CD4-positive, alpha-beta T cell treated with Interleukin-17A for 1 hour (primary cell): Measurements from ENCODE around the gene USP47.

Experiments
- DNase-seq: peaks from one replicate; pipeline ENCODE4 v3.0.0-alpha.2; 2020

USP47 gene, protein sequence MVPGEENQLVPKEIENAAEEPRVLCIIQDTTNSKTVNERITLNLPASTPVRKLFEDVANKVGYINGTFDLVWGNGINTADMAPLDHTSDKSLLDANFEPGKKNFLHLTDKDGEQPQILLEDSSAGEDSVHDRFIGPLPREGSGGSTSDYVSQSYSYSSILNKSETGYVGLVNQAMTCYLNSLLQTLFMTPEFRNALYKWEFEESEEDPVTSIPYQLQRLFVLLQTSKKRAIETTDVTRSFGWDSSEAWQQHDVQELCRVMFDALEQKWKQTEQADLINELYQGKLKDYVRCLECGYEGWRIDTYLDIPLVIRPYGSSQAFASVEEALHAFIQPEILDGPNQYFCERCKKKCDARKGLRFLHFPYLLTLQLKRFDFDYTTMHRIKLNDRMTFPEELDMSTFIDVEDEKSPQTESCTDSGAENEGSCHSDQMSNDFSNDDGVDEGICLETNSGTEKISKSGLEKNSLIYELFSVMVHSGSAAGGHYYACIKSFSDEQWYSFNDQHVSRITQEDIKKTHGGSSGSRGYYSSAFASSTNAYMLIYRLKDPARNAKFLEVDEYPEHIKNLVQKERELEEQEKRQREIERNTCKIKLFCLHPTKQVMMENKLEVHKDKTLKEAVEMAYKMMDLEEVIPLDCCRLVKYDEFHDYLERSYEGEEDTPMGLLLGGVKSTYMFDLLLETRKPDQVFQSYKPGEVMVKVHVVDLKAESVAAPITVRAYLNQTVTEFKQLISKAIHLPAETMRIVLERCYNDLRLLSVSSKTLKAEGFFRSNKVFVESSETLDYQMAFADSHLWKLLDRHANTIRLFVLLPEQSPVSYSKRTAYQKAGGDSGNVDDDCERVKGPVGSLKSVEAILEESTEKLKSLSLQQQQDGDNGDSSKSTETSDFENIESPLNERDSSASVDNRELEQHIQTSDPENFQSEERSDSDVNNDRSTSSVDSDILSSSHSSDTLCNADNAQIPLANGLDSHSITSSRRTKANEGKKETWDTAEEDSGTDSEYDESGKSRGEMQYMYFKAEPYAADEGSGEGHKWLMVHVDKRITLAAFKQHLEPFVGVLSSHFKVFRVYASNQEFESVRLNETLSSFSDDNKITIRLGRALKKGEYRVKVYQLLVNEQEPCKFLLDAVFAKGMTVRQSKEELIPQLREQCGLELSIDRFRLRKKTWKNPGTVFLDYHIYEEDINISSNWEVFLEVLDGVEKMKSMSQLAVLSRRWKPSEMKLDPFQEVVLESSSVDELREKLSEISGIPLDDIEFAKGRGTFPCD (N-terminal part only)

DNA sequence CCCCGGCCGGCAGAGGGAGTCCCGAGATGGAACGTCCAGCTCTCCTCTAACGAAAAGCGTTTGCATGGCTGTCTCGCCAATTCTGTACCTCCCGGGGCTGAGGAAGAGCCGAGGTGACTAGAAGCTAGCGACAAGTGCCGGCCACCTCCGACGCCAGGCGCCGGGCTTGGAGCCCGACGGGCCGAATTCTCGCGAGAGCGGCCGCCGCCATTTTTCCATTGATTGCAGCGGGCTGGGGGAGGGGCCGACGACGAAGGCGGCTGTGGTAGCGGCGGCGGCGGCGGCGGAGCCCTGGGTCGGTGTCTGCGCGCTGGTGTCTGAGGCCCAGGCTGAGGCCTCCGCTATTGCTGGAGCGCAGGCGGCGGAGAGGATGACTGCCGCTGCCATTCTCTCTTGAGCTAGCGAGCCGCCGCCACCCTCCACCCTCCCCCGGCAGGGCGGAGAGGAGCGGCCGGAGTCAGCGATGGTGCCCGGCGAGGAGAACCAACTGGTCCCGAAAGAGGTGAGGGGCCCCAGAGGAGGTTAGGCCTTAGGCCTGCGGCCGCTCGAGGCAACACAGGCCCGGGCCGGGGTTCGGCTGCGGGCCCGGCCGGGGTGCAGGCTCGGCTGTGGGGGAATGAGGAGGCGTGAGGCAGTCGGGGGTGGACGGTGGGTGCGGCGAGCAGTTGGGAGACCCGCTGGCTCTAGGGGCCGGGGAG lies at the start of gene USP47:
Gene USP47 (plus strand): TSS at position 250 of the 698 bp plus-strand sequence. CDS start 214 bp downstream, at position 464.
- DNase-seq = peak; percentile 95

DNA sequence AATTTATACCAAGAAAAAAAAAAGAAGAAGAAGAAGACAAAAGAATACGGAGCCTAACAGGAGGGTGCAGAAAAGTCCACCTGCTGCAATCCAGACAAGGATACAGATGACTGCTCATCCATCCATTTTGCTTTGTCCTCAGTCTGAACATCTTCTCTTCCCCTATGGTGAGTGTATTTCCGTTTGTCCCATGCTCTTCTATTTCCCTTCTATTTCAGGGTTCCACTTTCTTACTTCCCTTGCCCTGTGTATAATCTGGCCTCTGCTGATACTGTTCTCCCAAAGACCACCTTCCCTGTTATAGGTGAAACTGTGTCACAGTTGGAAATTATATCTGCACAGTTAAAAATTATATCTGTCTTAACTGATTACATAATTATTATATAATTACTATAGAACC lies 48.7 kb upstream of the USP47 start:
- DNase-seq = no peak

DNA sequence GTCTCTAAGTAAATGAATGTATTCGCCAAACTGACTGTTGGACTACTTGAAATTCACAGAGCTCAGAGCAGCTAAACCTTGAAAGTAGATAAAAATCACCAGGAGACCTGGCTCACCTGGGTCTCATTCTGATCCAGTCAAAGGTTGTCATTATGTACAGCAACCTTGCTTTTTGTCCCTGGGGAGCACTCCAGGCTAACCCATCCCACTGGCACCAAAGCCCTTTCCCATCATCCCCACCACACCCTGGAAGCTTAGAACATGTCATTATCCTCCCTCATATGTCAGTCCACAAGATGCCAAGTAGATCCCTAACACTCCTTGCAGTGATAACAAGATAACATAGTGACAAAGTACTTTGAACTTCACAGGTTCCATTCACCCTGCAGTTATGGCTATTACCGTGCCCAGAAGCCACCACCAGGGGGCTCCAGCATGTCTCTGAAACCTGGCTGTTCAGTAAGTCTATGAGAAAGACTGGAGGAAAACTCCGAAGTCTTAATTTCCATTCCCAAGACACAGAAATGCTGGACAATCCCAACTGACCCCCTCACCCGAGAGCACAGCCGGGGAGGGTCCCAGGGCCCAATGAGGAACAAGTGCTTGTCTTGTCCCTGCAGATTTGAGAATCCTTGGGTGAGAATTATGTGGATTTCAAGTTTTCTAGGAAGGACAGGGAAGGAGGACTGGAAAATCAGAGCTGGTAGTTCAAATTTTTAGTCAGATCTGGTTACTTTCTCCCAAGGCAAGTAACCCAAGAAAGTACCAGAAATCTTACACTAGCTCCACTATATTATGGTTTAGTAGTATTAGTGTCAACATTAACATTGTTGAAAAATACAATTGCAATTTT lies 43.0 kb upstream of the USP47 start:
- DNase-seq = peak; percentile 79

DNA sequence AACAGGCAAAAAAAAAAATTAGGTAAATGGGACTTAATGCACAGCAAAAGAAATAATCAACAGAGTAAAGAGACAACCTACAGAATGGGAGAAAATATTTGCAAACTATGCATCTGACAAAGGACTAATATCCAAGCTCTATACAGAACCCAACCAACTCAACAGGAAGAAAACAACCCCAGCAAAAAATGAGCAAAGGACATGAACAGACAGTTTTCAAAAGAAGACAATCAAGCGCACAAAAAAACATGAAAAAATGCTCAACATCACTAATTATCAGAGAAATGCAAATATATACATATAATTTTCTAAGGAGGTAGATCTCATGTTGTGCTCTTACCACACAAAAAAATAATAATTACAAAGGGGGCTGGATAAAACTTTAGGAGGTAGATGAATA lies 36.5 kb upstream of the USP47 start:
- no peak for DNase-seq

DNA sequence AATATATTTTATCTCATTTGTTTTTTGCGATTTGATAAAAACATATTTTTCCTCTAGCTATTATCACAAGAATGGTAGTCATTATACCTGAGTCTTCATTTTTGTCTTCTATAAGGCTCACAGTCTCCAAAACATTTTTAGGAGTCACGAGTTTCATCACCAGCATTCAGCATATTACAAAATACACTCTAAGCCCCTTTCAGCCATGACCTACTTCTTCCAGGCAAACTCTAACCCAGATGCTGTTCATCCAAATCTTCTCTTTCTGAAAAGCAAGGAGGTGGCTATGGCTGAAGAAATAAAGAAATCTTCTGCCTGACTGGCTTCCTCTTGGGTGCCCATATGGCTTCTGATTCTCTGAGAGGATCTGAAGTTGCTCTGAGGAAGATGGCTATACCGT lies 35.7 kb upstream of the USP47 start:
- DNase-seq = no peak

DNA sequence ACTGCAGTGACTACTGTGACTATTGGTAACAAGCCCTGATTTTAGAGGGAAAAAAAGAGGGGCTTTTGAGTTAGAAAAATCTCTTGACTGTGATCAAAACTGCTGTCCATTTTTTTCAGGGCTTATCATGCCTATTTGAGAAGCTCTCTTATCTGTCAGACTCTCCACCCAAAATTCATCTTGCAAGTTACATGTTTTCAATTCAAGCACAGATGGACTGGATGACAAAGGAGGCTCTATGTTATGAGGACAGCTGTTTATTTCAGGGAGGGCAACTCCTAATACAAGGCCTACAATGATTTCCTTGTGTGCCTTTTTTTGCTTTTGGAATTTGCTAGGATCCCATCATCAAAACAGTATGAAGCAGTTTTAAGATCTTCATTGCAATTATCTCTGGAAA lies 35.2 kb upstream of the USP47 start:
- no peak for DNase-seq

DNA sequence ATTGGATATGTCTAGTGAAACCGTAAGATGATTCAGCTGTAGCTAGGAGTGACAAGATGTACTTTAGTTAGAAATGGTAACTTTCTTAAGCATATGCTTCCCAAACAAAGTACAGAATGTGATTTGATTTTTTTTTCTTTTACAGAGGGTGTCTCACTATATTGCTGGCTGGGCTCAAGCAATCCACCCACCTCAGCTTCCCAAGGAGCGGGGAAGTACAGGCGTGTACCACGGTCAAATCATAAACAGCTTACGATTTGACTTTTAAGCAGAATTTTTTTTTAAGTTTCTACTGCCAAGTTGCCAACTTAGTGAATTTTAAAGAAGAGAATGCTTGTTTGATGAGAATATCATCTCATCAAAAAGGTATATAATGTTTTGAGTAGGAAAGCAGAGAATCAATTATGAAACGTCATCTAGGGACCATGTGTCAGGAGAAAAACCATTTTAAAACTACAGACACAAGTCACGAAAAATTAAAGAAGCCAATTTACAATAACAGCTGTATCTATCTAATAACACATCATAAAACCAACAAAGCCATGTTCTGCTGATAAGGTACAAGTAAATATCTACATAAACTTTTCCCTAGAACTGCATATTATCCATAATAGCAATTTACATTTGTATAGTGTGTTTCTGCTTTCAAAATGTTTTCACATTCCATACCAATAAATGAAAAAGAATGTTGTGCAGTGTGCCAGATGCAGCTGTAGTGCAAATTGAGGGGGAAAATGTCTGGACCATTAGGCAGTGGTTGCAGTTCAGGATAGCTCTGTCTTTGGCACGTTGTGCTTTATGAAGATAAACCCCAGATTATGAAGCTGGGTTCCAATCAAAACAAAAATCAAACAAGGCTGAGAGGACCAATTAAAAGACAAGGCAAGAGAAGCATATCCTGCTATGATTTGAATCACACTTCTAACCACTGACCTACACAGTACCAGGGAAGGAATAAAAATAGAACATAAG lies 33.7 kb upstream of the USP47 start:
- no peak for DNase-seq

DNA sequence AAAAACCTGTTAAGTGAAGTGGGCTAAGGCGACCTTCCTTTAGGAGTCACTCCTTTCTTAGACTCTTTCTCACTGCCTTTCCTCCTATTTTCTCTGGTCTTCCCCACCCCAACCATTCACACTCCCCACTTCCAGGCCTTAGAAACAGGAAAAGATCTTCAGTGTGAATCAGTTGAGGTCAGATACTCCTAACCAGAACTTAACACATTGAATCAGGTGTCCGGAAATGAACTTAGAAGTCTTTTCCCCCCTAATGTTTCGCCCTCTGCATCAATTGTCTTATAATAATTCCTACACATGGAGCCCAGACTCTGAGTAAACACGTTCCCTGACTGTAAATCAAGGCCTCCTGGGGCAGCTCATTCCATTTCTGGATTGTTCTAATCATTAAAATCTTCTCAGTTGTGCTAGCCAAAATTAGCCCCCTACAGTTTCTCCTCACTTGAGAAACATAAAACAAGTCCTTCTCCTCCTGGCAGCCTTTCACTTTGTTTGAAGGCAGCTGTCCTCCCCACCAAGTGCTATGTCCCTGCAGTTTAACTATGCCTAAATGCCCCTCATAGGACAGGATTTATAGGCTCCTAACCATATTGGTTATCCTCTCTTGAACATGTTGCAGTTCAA lies 32.7 kb upstream of the USP47 start:
- no peak for DNase-seq

DNA sequence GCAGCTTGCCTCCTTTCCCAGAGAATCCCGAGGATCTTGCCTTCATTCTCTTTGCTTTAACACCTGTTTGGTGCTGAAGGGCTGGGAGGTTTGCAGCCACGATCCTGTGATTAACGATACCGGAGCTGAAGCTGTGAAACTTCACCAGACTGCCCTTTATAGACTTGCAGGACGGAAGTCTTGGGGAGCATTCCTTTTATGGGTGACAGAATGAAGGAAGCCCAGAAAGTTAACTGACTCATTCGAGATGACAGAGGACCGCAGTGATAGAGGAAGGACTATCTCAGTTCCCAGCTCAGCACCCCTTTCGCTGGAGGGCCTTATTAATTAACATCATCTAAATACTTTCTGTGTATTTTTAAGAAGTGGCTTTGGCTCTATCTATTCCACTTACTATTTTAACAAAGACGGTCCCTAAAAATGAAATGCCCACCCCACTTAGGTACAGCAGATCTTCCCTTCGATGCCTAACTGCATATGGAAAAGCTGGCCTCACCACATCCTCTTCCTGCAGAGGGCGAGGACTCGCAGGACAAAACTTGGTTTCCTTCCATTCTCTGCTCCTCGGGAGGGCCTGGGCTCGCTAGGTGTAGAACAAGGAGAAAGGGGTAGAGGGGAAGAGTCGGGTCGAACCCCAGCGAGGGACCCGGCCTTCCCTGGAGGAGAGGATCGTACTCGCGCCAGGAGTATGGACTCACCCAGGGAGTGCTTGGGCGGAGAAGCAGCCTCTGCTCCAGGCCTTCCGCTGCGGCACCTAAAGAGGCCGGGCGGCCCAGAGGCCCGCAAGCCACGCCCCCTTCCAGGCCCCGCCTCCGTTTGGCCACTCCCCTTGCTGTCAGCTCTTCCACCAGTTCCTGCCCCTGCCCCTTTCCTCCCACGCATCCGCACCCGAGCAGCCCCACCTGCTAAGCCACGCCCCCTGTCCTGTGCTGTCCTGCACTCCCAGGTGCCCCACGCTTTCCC lies 30.7 kb upstream of the USP47 start:
- no peak for DNase-seq

DNA sequence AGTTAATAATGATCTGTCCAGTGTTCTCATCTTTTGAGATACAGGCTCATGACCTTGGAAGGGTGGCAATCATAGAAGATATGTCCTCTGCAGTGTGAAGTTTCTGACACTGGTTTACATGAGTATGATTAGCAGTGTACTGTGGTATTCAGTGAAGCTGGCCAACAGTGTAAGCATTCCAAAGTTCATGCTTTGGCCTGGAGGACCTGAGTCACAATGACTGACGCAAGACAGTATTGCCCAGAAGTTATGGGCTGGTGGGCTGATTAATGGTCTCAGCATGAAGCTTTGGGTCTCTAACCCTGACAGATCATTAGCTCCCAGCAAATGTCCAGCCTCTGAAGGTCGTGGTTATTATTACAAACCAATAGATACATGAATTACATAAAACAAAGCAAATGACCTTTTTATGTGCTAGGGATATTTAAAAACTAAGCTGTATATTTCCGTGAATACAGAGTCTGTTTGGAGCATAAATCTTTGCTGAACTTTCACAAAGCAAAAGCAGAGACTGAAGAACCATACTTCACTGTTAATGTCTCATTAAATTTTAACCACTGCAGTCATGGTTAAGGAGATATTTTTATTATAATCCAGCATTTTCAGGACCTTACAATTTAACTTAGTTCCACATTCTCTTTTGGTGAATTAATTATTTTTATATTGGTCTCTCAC lies 28.3 kb upstream of the USP47 start:
- DNase-seq = no peak

DNA sequence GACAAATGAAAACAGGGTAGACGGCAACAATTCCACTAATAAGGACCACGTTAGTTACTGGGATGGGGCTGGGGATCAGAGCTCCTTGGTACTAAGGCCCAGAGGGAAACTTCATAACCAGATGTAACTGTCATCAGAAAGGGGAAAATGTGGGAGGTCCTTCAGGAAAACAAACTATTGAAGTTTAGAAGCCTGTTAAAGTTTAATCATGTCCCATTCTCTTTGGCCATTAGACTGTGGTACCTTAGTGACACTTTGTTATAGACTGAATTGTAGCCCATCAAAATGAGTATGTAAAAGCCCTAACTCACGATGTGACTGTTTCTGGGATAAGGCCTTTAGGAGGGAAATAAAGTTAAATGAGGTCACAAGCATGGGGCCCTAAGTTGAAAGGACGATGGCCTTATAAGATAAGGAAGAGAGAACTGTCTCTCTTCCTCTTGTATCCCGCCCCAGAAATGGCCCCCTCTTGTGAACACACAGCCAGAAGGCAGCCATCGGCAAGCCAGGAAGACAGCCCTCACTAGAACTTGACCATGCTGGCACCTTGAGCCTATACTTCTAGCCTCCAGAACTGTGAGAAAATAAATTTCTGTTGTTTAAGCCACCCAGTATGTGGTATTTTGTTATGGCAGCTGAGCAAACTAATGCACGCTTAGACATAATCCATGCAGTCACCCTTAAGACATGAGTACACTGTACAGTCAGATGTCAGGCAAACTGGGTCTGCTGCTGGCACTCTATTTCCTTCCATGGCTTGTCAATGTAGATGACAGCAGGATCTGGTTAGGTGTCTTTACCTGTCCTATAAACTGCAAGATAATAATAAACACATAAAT lies 26.9 kb upstream of the USP47 start:
- DNase-seq = no peak

DNA sequence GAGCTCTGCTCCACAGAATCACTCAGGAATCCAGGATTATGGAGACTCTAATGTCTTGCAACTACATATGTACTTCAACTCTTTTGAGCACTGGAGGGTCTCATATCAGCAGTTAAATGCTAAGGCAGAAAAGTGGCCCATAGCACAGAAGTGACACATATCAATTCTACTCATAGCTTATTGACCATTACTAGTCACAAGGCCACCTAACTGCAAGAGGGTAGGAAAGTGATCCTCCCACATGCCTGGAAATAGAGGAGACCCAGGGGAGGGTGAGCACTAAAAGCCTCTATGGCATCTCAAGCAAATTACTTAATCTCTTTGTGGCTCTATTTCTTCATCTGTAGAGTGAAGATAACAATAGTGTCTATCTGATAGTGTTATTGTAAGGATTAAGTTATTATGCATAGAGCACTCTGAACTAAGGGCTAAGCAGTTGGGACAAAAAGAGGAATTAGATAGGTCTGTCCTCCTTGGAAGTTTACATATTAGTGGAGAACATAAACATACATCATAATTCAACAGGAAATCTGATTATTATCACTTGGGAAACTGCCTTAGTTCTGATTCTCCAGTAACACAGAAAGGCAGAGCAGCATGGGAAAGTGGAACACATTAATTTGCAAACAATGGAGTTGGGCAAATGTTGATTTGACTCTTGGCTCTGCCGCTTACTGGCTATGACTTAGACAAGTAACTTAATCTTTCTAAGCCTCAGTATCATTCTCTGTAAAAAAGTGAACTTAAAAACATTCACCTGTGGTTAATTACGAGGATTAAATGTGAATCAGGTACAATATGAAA lies 25.1 kb upstream of the USP47 start:
- DNase-seq = no peak

DNA sequence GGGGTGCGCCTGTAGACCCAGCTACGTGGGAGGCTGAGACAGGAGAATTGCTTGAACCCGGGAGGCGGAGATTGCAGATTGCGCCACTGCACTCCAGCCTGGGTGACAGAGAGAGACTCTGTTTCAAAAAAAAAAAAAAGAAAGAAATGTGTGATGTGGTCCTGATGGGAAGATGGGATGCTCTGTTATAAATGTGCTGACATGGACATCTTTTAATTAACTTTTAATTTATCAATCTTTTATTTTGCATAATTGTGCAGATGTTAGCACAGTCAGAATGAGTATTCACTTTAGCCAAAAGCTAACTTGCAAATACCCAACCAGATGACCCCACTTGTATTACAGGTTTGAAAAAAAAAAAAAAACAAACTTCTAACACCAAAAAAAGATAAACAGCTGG lies 23.8 kb upstream of the USP47 start:
- no peak for DNase-seq

DNA sequence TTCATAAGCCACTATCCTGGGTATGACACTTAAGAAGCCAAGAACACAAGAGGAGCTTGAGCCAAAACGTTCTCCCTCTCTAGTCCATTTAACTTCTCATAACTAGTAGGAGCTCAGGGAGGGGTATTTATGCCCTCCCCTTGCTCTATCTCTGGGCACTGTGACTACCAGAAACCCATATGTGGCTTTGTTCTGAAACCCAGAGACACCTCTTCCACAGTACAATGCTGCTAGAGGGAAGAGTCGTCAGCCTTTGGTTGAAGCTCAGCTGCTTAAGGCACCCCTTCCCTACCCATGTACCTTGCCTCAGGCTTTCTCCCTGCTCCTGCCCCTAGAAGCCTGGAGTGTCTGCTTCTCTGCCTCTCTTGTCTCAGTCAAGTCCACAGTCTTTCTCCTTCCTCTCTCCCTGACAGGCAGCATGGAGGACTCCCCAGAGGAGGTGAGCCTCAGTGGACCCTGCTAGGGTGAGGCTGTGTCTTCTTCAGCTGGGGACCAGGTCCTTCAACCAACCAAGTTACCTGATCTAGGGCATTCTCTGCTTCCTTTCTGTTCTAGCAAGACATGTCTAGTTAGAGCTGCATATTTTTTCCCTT lies 23.1 kb upstream of the USP47 start:
- DNase-seq = no peak

DNA sequence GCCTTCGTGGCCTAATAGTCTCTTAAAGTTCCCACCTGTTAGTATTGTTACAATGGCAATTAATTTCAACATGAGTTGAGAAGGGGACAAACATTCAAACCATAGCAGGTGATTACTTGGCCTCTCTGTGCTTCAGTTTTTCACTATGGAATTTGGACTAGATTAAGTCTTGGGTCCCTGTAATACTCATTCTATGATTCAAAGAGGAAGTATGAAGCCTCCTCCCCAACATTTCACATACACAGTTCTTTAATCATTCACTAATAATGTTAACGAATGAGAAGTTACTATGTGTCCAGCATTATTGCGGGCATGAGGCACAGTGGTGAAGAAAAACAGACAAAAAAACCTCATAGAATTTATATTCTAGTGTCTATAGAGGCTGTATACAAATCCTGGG lies 19.9 kb upstream of the USP47 start:
- no peak for DNase-seq

DNA sequence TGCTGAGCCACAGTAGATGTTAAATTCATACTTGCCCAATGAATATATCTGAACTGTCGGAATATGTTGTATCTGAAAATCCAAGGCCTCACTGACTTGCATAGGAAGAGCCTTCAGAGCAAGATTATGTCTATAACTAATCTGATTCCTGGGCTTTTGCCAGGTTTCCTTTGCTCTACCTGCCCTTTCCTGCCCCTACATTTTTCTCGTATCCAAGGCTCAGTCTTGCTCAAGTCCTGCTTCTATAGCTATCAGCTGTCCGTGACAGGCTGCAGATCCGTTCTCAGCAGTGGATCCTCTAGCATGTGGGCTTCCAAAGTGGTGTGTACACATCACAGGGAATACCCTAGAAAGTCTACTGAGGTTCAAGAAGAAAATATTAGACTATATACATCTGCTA lies 18.8 kb upstream of the USP47 start:
- no peak for DNase-seq
